HG03097 (cell line): ENCODE results near the gene CAPG.
"Not testable (repeated sequence)": the region's sequence is repeated elsewhere in the genome, so short reads cannot be mapped to it uniquely, and the experiment has no call there.

ENCODE experiments used
- ATAC-seq: cut with Tn5 transposase; IDR thresholded peaks from one replicate; pipeline ENCODE4 v1.9.1; 2021; ENCODE audit not compliant: unreplicated experiment, low FRiP score

CAPG gene

DNA sequence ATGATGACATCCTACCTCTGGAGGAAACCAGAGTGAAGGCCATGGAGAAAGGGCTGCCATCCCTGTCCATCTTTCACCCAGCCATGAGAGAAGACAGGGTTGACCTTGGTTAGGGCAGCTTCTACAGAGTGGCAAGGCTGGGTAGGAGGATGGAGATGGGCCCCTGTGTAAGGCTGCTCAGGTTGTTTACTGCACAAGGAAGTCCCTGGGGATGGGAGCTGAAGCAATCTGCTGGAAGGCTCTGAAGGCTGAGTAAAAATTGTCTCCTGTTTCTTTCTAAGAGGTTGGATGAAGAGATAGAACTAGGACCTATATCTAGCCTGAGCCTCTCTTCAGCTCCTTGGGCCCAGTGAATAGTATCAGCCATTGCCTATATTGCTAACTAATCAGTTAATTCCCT is 41.2 kb downstream of the CAPG start:
- ATAC-seq, result no peak

DNA sequence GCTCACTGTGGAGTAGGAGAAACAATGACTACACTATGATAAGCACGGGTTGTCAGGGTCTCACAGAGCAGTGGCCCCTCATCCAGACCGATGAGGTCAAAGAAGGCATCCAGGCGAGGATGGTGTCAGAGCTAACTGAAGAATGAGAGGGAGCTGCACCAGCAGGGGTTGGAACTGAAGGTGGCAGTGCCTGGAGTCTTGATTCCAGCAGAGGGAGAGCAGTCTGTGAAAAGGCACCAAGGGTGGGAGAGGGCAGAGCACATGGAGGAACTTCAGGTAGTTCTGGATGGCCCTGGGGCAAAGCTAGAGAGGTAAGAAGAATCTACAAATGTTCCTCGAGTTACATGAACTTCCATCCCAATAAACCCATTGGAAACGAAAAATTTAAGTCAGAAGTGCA is 43.0 kb downstream of the CAPG start:
- no peak for ATAC-seq

DNA sequence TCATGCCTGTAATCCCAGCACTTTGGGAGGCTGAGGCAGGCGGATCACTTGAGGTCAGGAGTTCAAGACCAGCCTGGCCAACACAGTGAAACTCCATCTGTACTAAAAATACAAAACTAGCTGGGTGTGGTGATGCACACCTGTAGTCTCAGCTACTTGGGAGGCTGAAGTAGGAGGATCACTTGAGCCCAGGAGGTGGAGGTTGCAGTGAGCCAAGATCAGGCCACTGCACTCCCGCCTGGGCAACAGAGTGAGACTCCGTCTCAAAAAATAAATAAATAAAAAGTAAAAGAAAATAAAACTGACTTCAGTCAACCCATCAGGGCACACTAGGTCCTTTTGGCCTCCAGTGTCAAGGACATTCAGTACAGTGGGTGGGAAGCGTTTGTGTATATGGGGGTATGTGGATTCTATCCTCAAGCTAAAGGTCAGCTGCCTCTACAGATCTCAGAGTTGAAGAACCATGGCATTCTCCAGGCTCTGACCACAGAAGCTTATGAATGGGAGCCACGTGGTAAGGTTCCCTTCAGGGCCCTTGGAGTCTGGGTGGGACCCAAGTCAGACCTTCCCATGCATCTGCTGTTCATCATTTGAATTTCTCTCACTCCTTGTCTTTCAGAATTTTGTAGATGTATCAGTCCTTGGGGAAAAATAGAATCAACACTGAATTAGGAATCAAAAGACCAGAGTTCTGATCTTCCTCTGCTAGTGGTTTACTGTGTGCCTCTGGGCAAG is 47.3 kb downstream of the CAPG start:
- not testable (repeated sequence) for ATAC-seq

DNA sequence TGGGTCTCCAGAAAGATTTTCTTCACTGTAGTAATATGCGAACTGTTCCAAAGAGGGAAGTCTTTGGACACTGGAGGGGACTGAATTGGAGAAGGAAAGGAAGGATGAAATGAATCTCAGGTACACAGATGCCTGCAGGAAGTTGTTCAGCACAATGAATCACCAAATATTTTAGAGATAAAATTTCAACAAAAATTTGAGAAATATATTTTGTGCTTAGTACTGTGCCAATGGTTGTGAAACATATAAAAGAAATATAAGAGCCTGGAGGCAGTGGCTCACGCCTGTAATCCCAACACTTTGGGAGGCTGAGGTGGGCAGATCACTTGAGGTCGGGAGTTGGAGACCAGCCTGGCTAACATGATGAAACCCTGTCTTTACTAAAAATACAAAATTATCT is 52.4 kb downstream of the CAPG start:
- ATAC-seq, result no peak

DNA sequence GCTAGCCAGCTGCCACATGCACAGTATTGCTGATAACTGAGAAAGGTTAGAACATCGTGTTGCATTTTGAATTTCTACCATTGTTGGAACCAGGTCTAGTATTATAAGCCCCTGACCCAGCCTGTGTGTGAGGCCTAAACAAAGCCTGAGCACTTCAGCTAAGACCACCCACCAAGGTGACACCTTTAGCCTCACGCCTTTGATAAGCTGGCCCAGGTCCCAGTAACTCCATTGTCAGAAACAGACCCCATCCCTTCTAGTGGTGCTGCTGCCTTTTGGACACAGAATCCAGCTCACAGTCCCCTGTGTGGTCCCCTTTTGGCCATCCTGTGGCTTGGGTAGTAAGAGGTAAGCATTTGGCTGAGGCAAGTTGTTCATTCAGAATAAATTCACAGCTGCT is 54.0 kb downstream of the CAPG start:
- no peak for ATAC-seq

DNA sequence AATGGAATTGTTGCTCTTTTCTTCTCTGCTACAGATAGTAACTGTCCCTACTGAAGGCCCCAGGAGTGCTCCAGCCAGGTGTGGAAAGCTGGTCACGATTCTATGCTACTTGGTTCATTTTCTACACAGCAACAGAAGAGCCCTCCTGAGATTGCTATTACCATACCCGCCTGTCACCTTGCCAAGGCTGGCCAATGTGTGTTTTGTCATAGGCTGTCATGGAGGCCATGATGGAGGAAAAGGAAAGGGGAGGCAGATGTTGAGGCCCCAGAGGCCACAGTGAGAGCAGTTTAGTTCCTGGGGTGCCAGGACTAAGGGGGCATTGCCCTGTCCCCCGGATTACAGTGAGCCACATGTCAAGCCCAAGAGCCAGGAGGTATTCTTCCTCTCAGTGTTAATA is 54.6 kb downstream of the CAPG start:
- ATAC-seq, result no peak

DNA sequence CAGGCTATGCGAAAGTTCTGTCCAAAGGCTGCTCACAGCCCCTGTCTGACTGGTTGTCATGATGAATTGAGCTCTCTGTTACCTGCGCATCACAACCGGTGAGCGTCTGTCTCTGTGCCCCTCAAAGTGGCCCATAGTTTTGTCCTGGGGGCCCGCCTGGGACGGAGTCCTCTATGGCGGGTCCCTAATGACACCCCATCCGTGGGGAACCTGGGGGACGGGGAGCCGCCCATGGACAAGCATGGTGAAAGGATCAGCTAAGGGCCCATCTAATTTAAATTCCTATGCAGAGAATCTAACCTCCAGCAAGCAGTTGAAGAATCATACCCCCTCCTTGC is 55.1 kb downstream of the CAPG start:
- peak; percentile 5 for ATAC-seq

DNA sequence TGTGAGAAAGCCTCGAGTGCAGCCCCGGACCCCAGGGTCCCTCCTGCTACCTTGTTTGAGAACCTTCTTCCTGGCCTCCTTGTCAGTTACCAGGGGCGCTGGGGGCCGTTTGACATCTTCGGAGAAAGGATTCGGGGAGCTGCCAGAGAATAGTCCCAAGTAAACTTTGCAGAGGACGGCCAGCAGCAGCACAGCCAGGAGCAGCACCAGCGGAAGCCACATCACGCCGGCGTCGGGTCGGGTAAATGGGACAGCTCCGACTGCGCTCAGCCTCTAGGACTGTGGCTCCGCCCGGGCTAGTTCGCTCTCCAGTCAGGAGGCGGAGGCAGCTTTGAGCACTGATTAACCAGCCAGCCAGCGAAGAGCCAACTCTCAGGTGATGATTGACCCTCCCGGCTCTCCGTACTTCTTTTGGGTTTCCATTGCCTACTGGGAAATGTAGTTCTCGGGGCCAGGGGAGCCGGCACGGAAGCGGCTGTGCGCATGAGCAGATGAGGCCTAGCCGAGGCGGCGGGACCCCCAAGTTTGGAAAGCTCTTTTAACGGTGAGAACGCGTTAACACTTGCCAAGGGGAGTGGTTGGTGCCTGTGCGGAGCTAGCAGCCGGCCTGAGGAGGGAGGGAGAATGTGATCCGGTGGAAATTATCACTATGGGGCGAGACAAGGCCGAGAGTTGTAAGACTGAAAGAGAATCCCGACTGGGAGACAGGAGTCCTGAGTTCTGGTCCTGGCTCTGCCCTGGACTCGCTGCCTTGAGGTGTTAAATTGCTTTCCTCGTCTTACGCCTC is 55.7 kb downstream of the CAPG start, which contains the start of the genes ELMOD3 and RETSAT:
Gene ELMOD3 (plus strand): TSS at position 484 of the 787 bp plus-strand sequence. CDS start 2,430 bp downstream, outside the sequence.
Gene RETSAT (minus strand): TSS at position 243 of the 787 bp plus-strand sequence. CDS start 21 bp downstream, at position 222.
- ATAC-seq, result peak; percentile 94

DNA sequence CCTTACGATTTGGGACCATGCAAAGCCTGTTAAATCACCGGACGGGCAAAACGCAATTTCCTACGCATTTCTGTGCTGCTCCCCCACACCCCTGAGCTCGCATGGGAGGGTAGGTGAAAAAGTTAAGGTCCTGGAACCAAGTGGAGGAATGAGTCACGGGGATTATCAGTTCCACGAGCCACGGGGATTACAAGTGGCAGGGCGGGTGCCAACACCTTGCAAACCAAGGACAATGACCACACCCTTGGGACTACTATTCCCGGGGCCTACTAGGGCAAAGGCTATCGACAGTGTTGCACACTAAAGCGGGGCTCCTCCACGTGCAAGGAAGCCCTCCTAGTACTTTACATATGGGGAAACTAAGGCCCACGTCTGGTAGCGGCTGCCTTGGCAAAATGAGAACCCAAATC is 56.3 kb downstream of the CAPG start:
- no peak for ATAC-seq

DNA sequence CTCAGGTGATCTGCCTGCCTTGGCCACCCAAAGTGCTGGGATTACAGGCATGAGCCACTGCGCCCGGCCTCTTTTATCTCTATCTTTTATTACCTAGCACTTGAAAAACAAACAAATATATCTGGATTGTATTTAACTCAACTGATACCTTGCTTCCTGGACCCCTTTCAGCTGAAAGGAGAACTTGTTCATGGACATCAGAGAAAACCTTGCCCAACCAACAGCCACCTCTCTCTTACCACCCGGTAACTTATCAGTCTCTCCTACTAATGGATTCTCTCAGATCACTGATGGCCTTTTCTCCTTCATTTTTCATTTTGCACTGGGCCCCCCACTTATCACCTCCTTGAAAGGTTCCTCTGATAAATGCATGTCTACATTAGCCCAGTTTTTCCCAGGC is 62.6 kb downstream of the CAPG start:
- no peak for ATAC-seq
